Mesenteric fat pad (tissue), 1 donor: ENCODE measurements around the gene COL3A1. TPM values are rescaled to one million over a fixed set of nuclear protein-coding genes. Genes with fewer than 3 reads are reported as not detected.

Experiments used
- microRNA-seq: library from miRNA; unstranded; fragments of <30 nt; microRNA quantifications from one replicate; pipeline ENCODE4 v1.2.0, GENCODE V29; 2020; ENCODE audit warnings: borderline number of aligned reads
- total RNA-seq: library from RNA; stranded (reverse); fragmentation: NEBNext Ultra II Directional; extraction: Animal tissue kit (Norgen Biotek cat#: 25700); gene quantifications from one replicate; pipeline ENCODE4 v1.2.1, GENCODE V29; 2021
- donor health status: DM: yes; HTN: yes; CAD: no.

The COL3A1 gene
- total RNA-seq, 1 donor from 2014 or later = 351 TPM

Small RNA genes lying within 50 kb of the gene (microRNA-seq; reads per million reads assigned to microRNA genes)
- gene MIR1245A (not detected), gene MIR1245B (not detected), gene MIR3606 (not detected)

Other genes starting within 250 kb of the COL3A1 start
- gene COL5A2, start 205.4 kb downstream of the COL3A1 start, total RNA-seq = 93.4 TPM